ENCODE measurements around the gene OR10K1. TPM values are rescaled to one million over a fixed set of nuclear protein-coding genes. Genes with fewer than 3 reads are reported as not detected.

OR10K1 gene
- total RNA-seq, 2 donors from 2014 or later, result not detected

GRCh38 chr1:158493054-158493453 lies 31.4 kb downstream of the OR10K1 start:
- no peaks in the 10 kb centered on the region for H3K36me3 ChIP-seq (replicated peaks in 1 of 2; ENCODE audit: insufficient read depth in 1 of 2, low read depth in 2 of 2)
- ATAC-seq (no peak), DNase-seq (no peak)
- no peak overlapping the region for H3K4me3 ChIP-seq
- no peaks in the 10 kb centered on the region for H3K27me3 ChIP-seq
- intact Hi-C loops (cut with DNase I), result no loop called here
- H3K9me3 ChIP-seq, result no peaks in the 10 kb centered on the region
- no peaks in the 10 kb centered on the region for H3K4me1 ChIP-seq
- no peak for TF ChIP-seq POLR2A (IDR thresholded peaks at IDR 0.05)
- TF ChIP-seq CTCF (IDR thresholded peaks at IDR 0.05), result no peak
- WGBS, 2 donors, result 38 to 48% methylated on average over 3 of the region's 3 CpGs
- H3K27ac ChIP-seq, result no peak overlapping the region

- intact Hi-C loops (cut with DNase I), result no loop called here
These were observed 33.2 kb downstream of the OR10K1 start for GRCh38 chr1:158494796-158495195.

GRCh38 chr1:158496374-158496773 lies 34.7 kb downstream of the OR10K1 start:
- Histone ChIP-seq H3K4me1 (no peaks in the 10 kb centered on the region), H3K27me3 (no peaks in the 10 kb centered on the region), H3K9me3 (no peaks in the 10 kb centered on the region), H3K36me3 (replicated peaks in 1 of 2; ENCODE audit: insufficient read depth in 1 of 2, low read depth in 2 of 2) (no peaks in the 10 kb centered on the region), H3K27ac (no peak overlapping the region), H3K4me3 (no peak overlapping the region)
- DNase-seq (no peak), ATAC-seq (no peak)
- intact Hi-C loops (cut with DNase I), result no loop called here
- 19 to 20% methylated on average over 2 of the region's 2 CpGs for WGBS, 2 donors
- TF ChIP-seq POLR2A (IDR thresholded peaks at IDR 0.05), result no peak
- TF ChIP-seq CTCF (IDR thresholded peaks at IDR 0.05), result no peak

More at GRCh38 chr1:158494796-158495195, 33.2 kb downstream of the OR10K1 start:
- H3K4me3 ChIP-seq, result no peak overlapping the region
- no peaks in the 10 kb centered on the region for H3K9me3 ChIP-seq
- no peak for TF ChIP-seq CTCF (IDR thresholded peaks at IDR 0.05)
- TF ChIP-seq POLR2A (IDR thresholded peaks at IDR 0.05), result no peak
- no peak overlapping the region for H3K27ac ChIP-seq
- no peaks in the 10 kb centered on the region for H3K4me1 ChIP-seq
- H3K36me3 ChIP-seq (replicated peaks in 1 of 2; ENCODE audit: insufficient read depth in 1 of 2, low read depth in 2 of 2), result no peaks in the 10 kb centered on the region
- DNase-seq (no peak), ATAC-seq (no peak)
- 35 to 40% methylated on average over 2 of the region's 2 CpGs for WGBS, 2 donors
- H3K27me3 ChIP-seq, result no peaks in the 10 kb centered on the region

- DNase-seq, result peak in 2 of 4 donors; percentile 8 to 14
- ATAC-seq, result no peak
- intact Hi-C loops (cut with DNase I), result no loop called here
These were observed 44.8 kb downstream of the OR10K1 start for GRCh38 chr1:158506369-158506987.

More at GRCh38 chr1:158506369-158506987, 44.8 kb downstream of the OR10K1 start:
- no peak overlapping the region for H3K27ac ChIP-seq
- H3K36me3 ChIP-seq (replicated peaks in 1 of 2; ENCODE audit: insufficient read depth in 1 of 2, low read depth in 2 of 2), result no peaks in the 10 kb centered on the region
- H3K4me1 ChIP-seq, result no peaks in the 10 kb centered on the region
- no peaks in the 10 kb centered on the region for H3K27me3 ChIP-seq
- no peaks in the 10 kb centered on the region for H3K9me3 ChIP-seq
- TF ChIP-seq CTCF (IDR thresholded peaks at IDR 0.05) (peak in 2 of 7 experiments; percentile 24 to 25), POLR2A (IDR thresholded peaks at IDR 0.05) (no peak)
- 14 to 50% methylated on average over 1 of the region's 1 CpG for WGBS, 2 donors
- H3K4me3 ChIP-seq, result no peak overlapping the region
